ENCODE data around the gene SLC30A3. TPM values are rescaled to one million over a fixed set of nuclear protein-coding genes. Genes with fewer than 3 reads are reported as not detected.
"Not testable (repeated sequence)": the region's sequence is repeated elsewhere in the genome, so short reads cannot be mapped to it uniquely, and the experiment has no call there.

Gene SLC30A3
- under 1 TPM; 0.24 to 0.61 (median 0.51) TPM for polyA plus RNA-seq (ENCODE audit: insufficient read depth in 1 of 5, insufficient read length in 5 of 5, low replicate concordance in 1 of 5)
- long read RNA-seq, donor 1: 0 reads
- long read RNA-seq, donor 2: 0 reads
- long read RNA-seq, donor 3, partial matches to known transcripts: 0 of 1 reads
- long read RNA-seq, donor 3, other reads (novel, unspliced or antisense): 0 of 1 reads
- long read RNA-seq, donor 4: 0 reads
- long read RNA-seq, donor 5: 0 reads
- long read RNA-seq, donor 6: 0 reads
- long read RNA-seq, donor 7: 0 reads
- long read RNA-seq, donor 8: 0 reads

- peak in 1 of 2 donors; percentile 23 for DNase-seq
Measured at GRCh38 chr2:27262379-27263286, at the start of gene SLC30A3. TSS of gene SLC30A3 (minus strand) at chr2:27263047. CDS start at chr2:27262906, 141 bp downstream.

DNA sequence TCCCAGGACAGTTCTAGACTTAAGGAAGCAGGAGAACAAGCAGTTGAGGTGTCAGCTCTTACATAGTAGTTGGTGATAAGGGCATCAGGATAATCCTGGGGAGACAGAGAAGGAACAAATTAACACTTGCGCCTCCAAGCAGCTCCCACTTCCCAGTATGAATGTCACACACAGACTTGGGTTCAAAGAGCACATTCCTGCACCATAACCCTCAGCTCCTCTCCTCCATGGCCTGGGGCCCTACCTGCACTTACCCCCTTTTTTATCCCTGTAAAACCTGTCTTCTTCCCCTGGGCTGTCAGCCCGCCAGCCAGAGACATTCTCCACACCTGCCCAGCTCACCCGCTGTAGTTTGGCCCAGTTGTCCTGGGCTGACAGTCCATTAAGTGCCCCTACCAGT is 49.3 kb upstream of the SLC30A3 start:
- DNase-seq: no peak

GRCh38 chr2:27309651-27310050 is 46.8 kb upstream of the SLC30A3 start:
- no peak for DNase-seq

DNA sequence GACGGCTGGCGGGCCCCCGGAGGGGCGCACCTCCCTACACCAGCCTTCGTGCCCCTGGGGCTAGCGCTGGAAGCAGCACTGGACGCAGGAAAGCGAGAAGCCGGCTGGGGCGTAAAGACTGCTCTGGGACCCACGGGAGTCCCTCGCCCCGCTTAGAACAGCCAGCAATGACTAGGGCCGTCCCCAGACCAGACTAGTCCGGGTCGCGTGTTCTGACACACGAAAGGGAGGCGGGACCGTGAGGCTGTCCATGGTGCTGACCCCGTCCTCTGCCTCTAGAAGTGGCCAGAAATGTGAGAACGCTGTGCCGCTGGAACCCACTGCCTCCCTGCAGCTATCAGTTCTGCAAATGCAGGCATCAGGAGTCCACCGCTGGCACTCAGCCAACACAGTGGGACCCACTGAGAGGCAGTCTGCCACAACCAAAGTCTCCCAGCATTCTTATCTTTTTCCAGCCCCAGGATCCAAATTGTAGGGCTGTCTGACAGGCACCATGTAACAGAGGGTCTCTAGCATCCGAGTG is 45.6 kb upstream of the SLC30A3 start, which contains the start of gene UCN:
Gene UCN, minus strand, starts transcription at position 87 of the 523 bp plus-strand sequence. CDS start 550 bp downstream, outside the sequence.
- DNase-seq: peak; percentile 25 to 27

DNA sequence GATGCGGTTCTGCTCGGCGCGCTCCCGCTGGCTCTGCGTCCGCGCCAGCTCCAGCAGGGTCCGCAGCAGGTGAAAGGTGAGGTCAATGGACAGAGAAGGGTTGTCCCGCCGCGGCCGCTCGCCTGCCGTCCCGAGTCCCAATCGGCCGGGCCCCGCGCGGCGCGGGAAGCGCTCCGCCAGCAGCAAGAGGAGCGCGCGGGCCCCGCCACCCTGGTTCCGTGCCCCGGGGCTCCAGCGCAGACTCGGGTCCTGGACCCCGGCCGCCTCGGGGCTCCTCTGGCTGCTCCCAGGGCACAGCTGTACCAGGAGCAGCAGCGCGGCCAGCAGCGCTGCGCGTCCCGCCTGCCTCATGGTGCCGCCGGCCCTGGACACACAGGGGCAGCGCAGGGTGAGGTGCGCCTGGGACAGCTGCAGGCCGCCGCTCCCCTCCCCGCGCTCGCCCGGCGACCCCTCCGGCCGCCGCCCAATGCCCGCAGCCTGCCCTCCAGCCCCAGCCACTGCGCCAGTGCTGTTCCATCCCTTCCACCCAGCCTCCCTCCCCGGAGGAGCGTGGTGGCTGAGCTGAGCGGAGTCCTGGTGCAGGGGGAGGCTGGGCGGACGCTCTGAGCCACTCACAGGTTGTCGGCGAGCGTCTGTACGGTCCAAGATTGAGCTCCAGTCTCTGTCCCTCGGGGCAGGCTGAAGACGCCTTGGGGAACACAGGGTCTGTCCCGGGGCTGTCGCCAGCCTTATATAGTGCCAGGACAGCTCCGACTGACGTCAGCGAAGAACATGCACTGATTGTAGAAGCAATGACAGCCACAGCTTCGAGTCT is 44.9 kb upstream of the SLC30A3 start:
- DNase-seq: no peak

DNA sequence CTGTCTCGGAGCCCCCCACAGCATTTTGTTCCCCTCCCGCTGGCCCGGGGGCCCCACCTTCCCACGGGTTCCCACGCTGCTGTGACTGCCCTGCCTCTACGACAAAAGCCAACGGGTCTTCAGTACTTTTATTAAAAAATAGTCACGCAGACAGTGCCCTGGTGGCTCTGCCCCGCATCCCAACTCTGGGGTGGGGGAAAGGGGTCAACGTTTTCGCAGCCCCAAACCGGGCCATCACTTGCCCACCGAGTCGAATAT is 44.4 kb upstream of the SLC30A3 start:
- no peak for DNase-seq

- DNase-seq: no peak
Measured at GRCh38 chr2:27306573-27307286, 43.9 kb upstream of the SLC30A3 start.

- no peak for DNase-seq
Measured at GRCh38 chr2:27306136-27306535, 43.3 kb upstream of the SLC30A3 start.

DNA sequence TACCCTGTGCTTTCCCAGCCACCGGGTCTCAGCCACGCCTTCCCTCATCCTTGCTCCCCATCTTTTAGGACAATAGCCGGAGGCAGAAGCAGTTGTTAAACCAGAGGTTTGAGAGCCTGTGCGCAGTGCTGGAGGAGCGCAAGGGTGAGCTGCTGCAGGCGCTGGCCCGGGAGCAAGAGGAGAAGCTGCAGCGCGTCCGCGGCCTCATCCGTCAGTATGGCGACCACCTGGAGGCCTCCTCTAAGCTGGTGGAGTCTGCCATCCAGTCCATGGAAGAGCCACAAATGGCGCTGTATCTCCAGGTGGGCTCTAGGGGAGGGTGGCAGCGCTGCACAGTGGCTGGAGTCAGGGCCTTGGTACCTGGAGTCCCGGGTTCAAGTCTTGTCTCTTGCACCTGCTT is 42.7 kb upstream of the SLC30A3 start:
- DNase-seq: no peak

DNA sequence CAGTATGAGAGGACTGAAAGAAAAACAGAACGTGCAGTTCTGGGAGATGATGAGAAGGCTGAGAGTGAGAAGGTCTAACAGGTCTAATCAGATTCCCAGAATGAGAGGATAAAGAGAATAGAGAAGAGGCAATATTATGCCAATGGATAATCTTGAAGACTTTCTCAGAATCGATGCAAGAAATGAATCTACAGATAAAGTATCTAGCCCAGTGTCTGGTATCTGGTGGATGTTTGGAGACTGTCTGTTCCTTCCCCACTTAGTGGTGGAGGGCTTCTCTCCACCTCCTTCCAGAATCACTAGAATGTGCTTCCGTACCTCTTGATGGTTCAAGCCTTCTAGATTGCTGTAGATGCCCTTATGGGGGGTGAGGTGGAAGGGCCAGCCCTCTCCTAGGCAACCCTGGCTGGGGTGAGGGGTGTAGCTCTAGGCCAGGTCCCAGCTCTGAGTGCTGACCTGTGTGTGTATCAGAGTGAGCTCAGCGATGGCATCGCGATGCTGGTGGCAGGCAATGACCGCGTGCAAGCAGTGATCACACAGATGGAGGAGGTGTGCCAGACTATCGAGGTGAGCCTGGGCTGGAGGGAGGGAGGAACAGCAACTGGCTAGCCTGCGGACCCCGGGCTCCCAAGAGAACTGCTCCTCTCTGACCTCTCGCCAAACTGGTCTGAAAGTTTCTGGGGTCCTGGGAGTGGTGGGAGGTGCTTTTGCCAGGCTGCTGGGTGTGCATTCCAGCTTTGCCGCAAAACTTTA is 41.8 kb upstream of the SLC30A3 start:
- no peak for DNase-seq

DNA sequence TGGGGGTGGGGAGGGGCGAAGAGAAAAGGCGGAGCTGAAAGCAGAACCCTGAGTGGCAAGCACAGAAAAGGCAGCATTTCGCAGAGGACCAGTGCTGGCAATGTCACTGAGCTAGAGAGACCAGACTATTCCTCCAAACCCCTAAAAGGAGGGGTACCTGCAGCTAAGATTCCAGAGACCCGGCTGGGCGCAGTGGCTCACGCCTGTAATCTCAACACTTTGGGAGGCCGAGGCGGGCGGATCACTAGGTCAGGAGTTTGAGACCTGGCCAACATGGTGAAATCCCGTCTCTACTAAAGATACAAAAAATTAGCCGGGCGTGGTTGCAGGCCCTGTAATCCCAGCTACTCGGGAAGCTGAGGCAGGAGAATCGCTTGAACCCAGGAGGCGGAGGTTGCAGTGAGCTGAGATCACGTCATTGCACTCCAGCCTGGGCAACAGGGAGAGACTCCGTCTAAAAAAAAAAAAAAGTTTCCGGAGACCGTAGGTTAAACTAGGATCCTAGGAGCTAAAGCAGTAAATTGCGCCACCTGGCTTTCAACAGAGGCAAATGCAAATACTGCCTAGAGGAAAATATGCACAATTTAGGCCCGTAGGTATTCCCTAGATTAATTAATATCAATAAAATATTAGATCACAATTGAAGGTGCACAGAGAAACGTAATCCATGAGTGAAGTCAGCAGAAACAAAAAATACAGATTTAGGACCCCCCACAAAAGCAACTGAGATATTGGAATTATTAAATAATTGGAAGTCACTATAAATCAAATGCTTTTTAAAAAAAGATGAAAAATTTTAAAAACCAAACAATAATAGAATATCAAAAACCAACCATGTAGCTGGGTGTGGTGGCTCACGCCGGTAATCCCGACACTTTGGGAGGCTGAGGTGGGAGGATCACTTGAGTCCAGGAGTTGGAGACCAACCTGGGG is 40.5 kb upstream of the SLC30A3 start:
- DNase-seq: peak; percentile 28 to 33

- DNase-seq: not testable (repeated sequence)
Measured at GRCh38 chr2:27300606-27301005, 37.8 kb upstream of the SLC30A3 start.

DNA sequence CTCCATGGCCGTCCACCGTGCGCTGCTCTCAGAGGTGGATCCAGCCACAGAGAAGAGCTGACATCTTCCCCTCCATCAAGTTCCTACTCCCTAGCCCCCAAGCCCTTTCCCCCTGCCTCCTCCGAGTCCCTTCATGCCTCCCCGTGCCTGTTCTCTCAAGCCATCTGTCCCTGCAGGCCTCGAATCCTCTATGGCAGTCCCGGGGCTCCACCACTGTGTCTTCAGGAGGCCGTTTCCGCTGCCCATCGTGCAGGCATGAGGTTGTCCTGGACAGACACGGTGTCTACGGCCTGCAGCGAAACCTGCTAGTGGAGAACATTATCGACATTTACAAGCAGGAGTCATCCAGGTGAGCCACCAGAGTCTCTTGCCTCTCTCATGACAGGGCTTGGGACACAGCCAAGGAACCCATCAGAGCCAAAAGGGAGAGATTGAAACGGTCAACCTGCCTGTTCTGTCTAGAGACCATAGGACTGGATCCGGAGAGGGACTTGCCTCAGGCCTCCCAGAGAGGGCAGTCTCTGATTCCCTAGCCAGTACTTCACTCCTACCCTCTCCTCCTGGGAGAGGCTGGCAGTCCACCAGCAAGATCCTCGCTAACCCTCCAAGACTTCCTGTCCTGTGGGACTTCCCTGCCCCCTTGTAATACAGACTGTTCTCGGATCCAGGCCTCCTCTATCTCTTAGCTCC is 35.7 kb upstream of the SLC30A3 start:
- DNase-seq: no peak

GRCh38 chr2:27297195-27297594 is 34.3 kb upstream of the SLC30A3 start:
- DNase-seq: no peak

DNA sequence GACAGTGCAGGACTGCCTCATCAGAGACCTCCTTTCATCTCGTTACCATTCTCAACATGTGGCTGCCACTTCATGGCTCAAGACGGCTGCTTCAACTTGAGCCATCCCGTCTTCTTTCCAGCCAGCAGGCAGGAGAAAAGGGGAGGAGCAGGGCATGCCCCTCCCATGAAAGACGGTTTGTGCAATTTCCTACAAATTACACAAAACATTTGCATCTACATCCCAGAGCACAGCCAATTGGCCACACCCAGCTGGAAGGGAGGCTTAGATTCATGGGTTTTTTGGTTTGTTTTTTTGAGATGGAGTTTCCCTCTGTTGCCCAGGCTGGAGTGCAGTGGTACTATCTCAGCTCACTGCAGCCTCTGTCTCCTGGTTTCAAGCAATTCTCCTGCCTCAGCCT is 33.6 kb upstream of the SLC30A3 start:
- DNase-seq: no peak

GRCh38 chr2:27294928-27295327 is 32.1 kb upstream of the SLC30A3 start:
- no peak for DNase-seq

DNA sequence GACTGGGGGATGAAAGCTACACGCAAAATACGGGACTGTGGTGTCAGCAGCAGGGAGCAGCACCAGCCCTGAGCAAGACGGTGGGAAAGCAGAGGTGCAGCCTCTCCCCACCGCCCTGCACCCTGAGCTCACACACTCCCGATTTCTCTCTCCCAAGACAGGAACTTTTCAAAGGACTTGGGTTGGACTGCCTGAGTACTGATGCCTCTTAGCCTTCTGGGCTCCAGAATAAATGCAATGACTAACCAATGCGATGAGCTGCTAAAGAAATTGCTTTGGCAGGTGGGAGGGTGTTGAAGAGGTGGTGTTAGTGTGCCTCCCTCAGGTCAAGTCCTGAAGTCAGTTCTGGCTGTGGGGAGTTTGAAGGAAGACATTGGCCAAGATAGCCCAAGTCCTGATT is 29.0 kb upstream of the SLC30A3 start:
- DNase-seq: no peak

- DNase-seq: no peak
Measured at GRCh38 chr2:27290549-27290948, 27.7 kb upstream of the SLC30A3 start.

- DNase-seq: no peak
Measured at GRCh38 chr2:27288610-27289009, 25.8 kb upstream of the SLC30A3 start.
